ENCODE results near the gene PEAK1.
"Not testable (repeated sequence)": the region's sequence is repeated elsewhere in the genome, so short reads cannot be mapped to it uniquely, and the experiment has no call there.

PEAK1 gene

DNA sequence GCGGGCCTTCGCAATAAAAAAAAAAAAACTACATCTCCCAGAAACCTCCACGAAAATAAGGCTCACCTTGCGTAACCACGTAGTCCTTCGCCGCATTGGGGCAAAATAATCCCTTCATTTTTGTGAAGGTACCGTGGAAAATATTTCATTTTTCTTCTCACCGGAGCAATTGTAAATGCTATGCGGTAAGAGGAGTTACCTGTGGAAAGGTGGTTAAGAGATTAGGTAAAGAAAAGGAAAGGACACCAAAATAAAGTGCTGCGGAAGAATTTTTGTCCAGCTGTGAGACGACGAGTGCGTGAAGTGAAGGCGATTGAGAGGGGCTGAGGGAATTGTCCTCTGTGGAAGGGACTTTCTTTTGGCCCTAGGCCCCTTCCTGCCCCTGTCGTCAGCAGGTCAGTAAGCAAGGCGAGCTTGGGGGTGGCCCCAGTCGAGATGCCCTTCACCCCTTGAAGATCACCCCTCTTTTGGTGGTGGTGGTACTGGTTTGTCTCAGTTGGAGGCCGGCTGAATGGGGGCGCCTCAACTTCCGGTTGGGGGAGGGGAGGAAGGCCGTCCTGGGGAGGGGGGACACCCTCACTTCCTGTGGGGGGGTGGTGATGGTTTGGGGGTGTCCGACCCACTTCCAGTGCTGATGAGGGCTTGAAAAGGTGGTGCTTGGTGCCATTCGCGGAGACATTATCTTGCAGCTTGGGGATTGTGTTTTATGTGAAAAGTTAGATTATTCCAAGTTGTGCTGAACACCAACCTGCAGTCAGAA, 886 bp upstream of the PEAK1 start, which contains the start of gene HMG20A:
TSS of gene HMG20A (plus strand) at position 279 of the 760 bp plus-strand sequence. CDS start 37,520 bp downstream, outside the sequence.
- peak; percentile 95 for DNase-seq (ENCODE audit: low read depth)

DNA sequence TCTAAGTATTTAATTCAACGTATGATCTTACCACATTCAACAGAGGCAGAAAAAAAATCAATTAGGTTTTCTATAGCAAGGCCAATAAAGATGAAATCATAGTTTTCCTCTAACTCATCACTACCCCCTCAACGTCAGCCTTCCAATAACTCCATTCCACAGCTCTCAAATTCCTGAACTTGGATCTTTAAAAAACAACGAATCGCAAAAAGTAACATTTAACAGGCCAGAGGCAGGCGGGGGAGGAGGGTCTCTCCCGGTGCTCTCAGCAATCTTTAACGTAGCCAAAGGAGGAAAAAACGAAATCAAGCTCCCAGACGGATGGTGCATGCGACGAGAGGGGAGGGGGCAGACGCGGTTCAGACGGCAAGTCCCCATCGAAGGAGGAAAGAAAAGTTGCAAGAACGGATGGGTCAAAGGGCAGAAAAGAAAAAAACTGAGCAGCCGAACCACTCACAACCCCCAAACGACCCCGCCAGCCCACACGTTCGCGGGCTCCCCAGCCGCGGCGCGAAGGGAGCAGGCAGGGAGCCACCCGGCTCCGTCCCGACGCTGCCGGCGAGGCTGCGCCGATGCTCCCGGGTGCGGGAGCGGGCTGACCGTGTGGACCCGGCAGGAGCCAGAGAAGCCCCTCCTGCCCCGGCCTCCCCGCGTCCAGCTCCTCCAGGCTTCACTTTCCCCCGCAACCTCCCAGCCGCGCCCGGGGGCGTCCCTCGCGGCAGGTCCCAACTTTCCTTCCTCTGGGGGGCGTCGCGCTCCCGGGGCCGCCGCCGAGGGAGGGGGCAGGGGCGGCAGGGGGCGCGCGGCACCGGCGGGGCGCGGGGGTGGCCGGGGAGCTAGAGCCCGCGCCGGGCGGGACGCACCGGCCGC, 703 bp downstream of the PEAK1 start:
- DNase-seq (ENCODE audit: low read depth) = peak; percentile 58

- DNase-seq (ENCODE audit: low read depth) = peak; percentile 46
Observed at GRCh38 chr15:77418391-77418965, 1.4 kb downstream of the PEAK1 start.

DNA sequence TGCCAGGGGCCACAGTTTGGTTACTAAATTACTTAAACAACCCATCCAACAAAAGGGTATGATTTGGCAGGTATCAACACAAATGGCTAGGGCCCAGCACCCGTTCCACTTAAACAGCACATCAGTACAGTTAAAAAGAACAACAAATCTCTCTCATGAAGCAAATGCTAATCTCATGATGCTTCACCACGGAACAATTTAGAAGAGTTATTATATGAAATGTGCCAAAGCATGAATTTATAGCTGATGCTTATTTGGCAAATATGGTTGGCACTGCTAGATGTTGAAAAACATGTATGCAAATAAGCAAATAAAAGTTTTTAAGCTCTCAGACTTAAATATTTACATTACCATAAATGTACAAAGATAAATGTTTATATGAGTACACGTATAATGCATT, 2.3 kb downstream of the PEAK1 start:
- no peak for DNase-seq (ENCODE audit: low read depth)

GRCh38 chr15:77416954-77417353, 3.0 kb downstream of the PEAK1 start:
- no peak for DNase-seq (ENCODE audit: low read depth)

DNA sequence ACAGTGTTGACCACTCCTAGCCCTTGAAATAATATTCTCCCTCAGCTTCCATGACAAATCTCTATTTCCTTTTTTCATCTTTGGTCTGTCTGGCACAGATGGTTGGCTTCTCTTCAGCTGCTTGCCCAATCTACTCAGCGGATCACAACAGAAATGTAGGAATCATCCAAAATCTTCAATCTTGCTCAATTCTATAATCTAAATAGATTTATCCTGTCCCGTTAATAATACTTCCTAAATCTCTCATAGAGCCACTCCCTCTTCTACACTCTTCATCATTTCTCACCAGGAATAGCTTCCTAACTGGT, 3.8 kb downstream of the PEAK1 start:
- DNase-seq (ENCODE audit: low read depth) = no peak

DNA sequence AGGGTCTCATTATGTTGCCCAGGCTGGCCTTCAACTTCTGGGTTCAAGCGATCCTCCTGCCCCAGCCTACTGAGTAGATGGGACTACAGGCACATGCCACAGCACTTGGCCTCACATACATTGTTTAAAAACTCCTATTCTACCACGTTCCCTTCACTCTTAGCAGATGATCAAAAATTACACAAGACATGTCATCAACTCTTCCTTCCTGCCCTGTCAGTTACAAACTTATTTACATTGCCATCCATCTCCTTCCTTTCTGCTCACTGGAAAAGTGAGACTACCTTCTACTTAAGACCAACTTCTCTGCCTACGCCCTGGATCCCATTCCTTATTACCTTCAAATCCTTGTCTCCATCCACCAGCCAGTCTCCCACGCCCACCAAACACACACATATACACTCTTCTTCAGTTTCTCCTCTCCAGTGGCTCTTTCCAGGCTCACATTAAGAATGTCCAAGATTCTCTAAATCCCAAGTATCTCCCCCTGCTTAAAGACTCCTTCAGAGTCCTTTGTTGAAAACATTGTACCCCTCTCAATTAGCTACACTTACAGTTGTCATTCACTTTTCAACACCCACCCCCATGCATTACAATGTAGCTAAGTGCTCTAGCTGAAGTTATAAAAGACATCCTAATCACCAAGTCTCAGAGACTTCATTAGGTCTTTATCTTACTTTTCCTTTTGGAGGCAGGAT, 4.3 kb downstream of the PEAK1 start:
- no peak for DNase-seq (ENCODE audit: low read depth)

DNA sequence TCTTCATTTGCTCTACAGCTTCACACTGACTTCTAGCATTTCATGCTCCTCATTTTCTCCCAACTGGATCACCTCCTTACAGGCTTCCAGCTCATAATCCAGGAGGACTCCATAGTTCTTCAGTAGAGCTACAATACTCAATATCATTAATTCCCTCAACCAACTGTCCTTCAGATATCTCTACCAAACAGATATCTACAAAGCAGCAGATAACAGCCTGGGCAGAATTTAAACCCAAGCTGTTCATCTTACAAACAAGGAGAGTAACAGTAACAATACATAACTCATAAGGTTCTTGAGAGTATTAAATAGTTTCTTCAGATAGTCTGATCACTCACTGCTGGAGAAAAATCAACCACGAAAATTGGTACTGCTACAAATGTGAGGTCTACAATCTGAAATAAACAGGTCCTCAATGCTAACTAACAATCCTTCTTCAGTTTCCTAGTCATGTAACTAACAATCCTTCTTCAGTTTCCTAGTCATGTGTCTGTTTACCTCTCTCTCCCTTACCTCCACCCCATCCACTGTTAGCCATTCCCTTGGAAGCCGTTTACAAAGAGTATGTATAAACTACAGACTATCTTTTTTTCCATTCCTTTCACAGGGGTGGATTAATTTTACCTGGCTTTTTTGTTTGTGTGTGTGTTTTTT, 5.0 kb downstream of the PEAK1 start:
- no peak for DNase-seq (ENCODE audit: low read depth)

- no peak for DNase-seq (ENCODE audit: low read depth)
Observed at GRCh38 chr15:77413699-77414349, 6.1 kb downstream of the PEAK1 start.

DNA sequence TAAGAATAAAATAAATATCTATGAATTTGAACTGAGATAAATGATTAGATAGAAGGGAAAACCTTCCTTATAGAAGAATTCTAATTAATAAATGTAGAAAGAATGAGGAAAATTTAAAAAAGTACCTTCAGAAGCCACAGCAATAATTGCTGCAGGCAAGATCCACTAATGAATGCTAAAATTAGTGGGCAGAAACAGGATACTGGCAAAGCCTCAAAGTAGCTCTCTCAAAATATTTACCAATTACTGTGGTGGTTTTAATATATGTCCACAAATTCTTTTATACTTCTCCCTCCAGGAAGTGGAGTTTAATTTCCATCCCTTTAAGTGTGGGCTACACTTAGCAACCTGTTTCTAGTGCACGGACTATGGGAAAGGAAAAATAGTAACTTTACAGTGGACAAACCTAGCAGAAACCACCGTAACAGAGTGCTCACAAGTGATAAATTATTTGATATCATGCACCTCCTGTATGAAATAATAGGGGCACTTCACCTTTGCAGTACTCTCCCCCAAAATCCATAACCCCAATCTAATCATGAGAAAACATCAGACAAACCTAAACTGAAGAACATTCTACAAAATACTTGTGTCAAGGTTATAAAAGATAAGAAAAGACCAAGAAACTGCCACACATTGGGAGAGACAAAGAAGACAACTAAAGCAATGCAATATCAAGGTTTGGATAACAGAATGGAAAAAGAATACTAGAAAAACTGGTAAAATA, 6.8 kb downstream of the PEAK1 start:
- DNase-seq (ENCODE audit: low read depth) = no peak

GRCh38 chr15:77411619-77411976, 8.3 kb downstream of the PEAK1 start:
- no peak for DNase-seq (ENCODE audit: low read depth)

GRCh38 chr15:77410701-77411618, 8.9 kb downstream of the PEAK1 start:
- DNase-seq (ENCODE audit: low read depth) = no peak

DNA sequence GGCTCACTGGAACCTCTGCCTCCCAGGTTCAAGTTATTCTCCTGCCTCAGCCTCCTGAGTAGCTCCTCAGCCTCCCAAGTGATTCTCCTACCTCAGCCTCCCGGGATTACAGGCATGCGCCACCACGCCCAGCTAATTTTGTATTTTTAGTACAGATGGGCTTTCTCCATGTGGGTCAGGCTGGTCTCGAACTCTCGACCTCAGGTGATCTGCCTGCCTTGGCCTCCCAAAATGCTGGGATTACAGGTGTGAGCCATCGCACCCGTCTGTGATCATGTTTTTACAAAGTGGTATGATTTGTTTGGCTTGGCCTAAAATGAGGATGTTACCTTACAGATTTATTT, 9.8 kb downstream of the PEAK1 start:
- DNase-seq (ENCODE audit: low read depth) = not testable (repeated sequence)

DNA sequence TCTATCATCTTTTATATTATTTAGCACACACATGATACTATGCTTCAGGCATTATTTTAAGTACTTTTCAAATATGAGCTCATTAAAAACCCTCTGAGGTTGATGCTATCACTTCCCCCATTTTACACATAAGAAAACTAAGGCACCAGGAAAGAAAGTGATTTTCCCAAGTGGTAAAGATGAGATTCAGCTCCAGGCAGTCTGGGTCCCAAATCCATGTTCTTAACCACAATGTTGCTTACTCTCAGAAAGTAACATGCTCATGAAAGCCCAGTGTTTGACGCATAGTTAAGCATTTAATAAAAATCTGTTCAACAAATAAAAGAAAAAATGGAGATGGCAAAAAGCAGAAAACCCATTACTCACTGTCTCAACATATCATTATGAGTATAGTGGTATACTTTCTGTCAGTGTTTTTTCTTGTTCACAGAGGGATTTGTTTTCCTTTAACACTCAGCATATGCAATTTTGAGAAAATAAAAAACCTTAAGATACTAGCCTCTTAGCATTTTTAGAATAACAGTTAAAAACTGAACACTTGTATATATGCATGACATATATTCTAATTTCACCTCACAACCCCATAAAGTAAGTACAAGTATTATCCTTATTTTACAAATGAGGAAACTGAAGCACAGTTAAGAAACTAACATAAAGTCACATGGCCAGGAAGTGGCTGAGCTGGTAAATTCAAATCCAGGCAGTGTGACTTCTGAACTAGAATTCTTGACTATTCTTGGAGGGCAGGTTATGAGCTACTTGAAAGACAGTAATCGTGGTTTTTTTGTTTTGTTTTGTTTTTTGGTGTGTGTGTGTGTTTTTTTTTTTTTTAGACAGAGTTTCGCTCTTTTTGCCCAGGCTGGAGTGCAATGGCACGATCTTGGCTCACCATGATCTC, 10.4 kb downstream of the PEAK1 start:
- DNase-seq (ENCODE audit: low read depth) = no peak

DNA sequence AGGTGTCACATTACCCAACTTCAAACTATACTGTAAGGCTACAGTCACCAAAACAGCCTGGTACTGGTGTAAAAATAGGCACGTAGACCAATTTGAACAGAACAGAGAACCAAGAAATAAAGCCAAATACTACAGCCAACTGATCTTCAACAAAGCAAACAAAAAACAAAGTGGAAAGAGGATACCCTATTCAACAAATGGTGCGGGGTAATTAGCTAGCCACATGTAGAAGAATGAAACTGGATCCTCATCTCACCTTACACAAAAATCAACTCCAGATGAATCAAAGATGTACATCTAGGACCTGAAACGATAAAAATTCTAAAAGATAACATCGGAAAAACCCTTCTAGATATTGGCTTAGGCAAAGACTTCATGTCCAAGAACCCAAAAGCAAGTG, 13.1 kb downstream of the PEAK1 start:
- no peak for DNase-seq (ENCODE audit: low read depth)

GRCh38 chr15:77406173-77406759, 13.6 kb downstream of the PEAK1 start:
- not testable (repeated sequence) for DNase-seq (ENCODE audit: low read depth)

- DNase-seq (ENCODE audit: low read depth) = peak; percentile 45
Observed at GRCh38 chr15:77402740-77403379, 17.0 kb downstream of the PEAK1 start.

GRCh38 chr15:77400258-77400657, 19.6 kb downstream of the PEAK1 start:
- no peak for DNase-seq (ENCODE audit: low read depth)
